DOHH2 (cell line): ENCODE results near the gene AIF1L.

Experiments used
- H3F3A ChIP-seq: fragments of 200-600 bp; sonication (generic), shearing (Covaris generic); 2 replicates; pipeline ENCODE4 v1.6.0; 2016; ENCODE audit warnings: antibody characterized with exemption, mild to moderate bottlenecking; ENCODE audit not compliant: control insufficient read depth, insufficient read depth
- H3K27ac ChIP-seq: fragments of 200-600 bp; sonication (generic); 2 replicates; pipeline ENCODE4 v1.5.1; 2014; ENCODE audit warnings: low read depth, mild to moderate bottlenecking, low read length, moderate library complexity
- H3K27me3 ChIP-seq: fragments of 200-600 bp; sonication (generic); 2 replicates; pipeline ENCODE4 v1.6.1; 2014; ENCODE audit warnings: mild to moderate bottlenecking, low read length, mixed read lengths; ENCODE audit not compliant: control insufficient read depth
- H3K36me3 ChIP-seq: fragments of 200-600 bp; sonication (generic); 2 replicates; pipeline ENCODE4 v1.6.1; 2014; ENCODE audit warnings: mild to moderate bottlenecking, low read length, moderate library complexity, mixed read lengths; ENCODE audit not compliant: control insufficient read depth
- H3K4me1 ChIP-seq: fragments of 200-600 bp; sonication (generic); 2 replicates; pipeline ENCODE4 v1.6.1; 2014; ENCODE audit warnings: mild to moderate bottlenecking, low read length, mixed read lengths; ENCODE audit not compliant: control insufficient read depth
- H3K4me2 ChIP-seq: fragments of 200-600 bp; sonication (generic); 2 replicates; pipeline ENCODE4 v1.6.0; 2014; ENCODE audit warnings: mild to moderate bottlenecking, low read length, moderate library complexity
- H3K4me3 ChIP-seq: fragments of 200-600 bp; sonication (generic); 2 replicates; pipeline ENCODE4 v1.5.1; 2014; ENCODE audit warnings: mild to moderate bottlenecking, low read length, mixed read lengths
- H3K79me2 ChIP-seq: fragments of 200-600 bp; sonication (generic); 2 replicates; pipeline ENCODE4 v1.6.1; 2014; ENCODE audit warnings: mild to moderate bottlenecking, low read length, mixed read lengths; ENCODE audit not compliant: control insufficient read depth
- H3K9me2 ChIP-seq: fragments of 200-600 bp; sonication (generic); replicated peaks from 2 replicates; pipeline ENCODE4 v1.6.1; 2014; ENCODE audit warnings: mild to moderate bottlenecking, low read length, mixed read lengths; ENCODE audit not compliant: control insufficient read depth
- H3K9me3 ChIP-seq: fragments of 200-600 bp; sonication (generic); 2 replicates; pipeline ENCODE4 v1.6.1; 2014; ENCODE audit warnings: antibody characterized with exemption, low read length, mixed read lengths; ENCODE audit not compliant: control insufficient read depth, insufficient read depth
- H4K20me1 ChIP-seq: fragments of 200-600 bp; sonication (generic); 2 replicates; pipeline ENCODE4 v1.6.0; 2014; ENCODE audit warnings: low read depth, mild to moderate bottlenecking, antibody characterized with exemption, low read length, moderate library complexity; ENCODE audit not compliant: control insufficient read depth, insufficient read depth
- CTCF ChIP-seq: fragments of 200-600 bp; sonication (generic); IDR thresholded peaks from one replicate; pipeline ENCODE4 v1.5.1; 2014; ENCODE audit warnings: antibody characterized with exemption, mild to moderate bottlenecking, low read depth, low read length; ENCODE audit not compliant: poor library complexity, severe bottlenecking
- EZH2phosphoT487 ChIP-seq: fragments of 200-600 bp; sonication (generic); IDR thresholded peaks from 2 replicates; pipeline ENCODE4 v1.6.1; 2017; ENCODE audit warnings: borderline replicate concordance, mild to moderate bottlenecking, antibody characterized with exemption, low read length, moderate library complexity, mixed read lengths

Gene AIF1L

GRCh38 chr9:131092548-131093440 lies 3.5 kb upstream of the AIF1L start:
- Histone ChIP-seq H3K9me2 (no peaks in the 10 kb centered on the region), H3K4me1 (no peaks in the 10 kb centered on the region), H3F3A (no peaks in the 10 kb centered on the region), H4K20me1 (no peaks in the 10 kb centered on the region), H3K79me2 (no peaks in the 10 kb centered on the region), H3K4me3 (no peak overlapping the region), H3K27me3 (peaks cover 23% of the 10 kb centered on the region), H3K27ac (no peak overlapping the region), H3K9me3 (no peaks in the 10 kb centered on the region), H3K4me2 (no peak overlapping the region), H3K36me3 (no peaks in the 10 kb centered on the region)
- no peak for TF ChIP-seq EZH2phosphoT487
- no peak for TF ChIP-seq CTCF

DNA sequence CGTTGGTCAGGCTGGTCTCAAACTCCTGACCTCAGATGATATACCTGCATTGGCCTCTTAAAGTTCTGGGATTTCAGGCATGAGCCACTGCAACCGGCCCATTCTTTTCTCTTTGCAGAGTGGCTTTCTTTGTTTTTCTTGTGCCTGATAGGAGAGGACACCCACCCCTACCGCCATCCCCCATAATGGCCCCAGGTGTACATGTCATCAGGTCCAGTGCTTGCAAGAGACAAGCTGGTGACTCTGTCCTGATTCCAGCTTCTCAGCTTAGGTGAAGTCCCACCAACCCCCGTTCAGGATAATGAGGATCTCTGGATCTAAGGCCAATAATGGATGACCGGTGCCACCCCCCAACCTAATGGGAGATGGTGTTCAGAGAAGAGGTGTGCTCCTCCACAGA lies 2.3 kb upstream of the AIF1L start:
- H3K36me3 ChIP-seq = no peaks in the 10 kb centered on the region
- no peak overlapping the region for H3K27ac ChIP-seq
- no peaks in the 10 kb centered on the region for H3K9me2 ChIP-seq
- H3F3A ChIP-seq = no peaks in the 10 kb centered on the region
- no peaks in the 10 kb centered on the region for H4K20me1 ChIP-seq
- no peaks in the 10 kb centered on the region for H3K79me2 ChIP-seq
- no peak overlapping the region for H3K4me2 ChIP-seq
- H3K4me3 ChIP-seq = no peak overlapping the region
- TF ChIP-seq CTCF (no peak), EZH2phosphoT487 (no peak)
- H3K4me1 ChIP-seq = no peaks in the 10 kb centered on the region
- peaks cover 30% of the 10 kb centered on the region for H3K27me3 ChIP-seq
- no peaks in the 10 kb centered on the region for H3K9me3 ChIP-seq

GRCh38 chr9:131094622-131095021 lies 1.7 kb upstream of the AIF1L start:
- no peaks in the 10 kb centered on the region for H3K36me3 ChIP-seq
- H3K4me2 ChIP-seq = no peak overlapping the region
- no peaks in the 10 kb centered on the region for H3F3A ChIP-seq
- no peaks in the 10 kb centered on the region for H4K20me1 ChIP-seq
- H3K4me3 ChIP-seq = no peak overlapping the region
- H3K27me3 ChIP-seq = peaks cover 31% of the 10 kb centered on the region
- no peaks in the 10 kb centered on the region for H3K4me1 ChIP-seq
- no peak for TF ChIP-seq CTCF
- no peak for TF ChIP-seq EZH2phosphoT487
- H3K9me2 ChIP-seq = no peaks in the 10 kb centered on the region
- no peak overlapping the region for H3K27ac ChIP-seq
- H3K79me2 ChIP-seq = no peaks in the 10 kb centered on the region
- H3K9me3 ChIP-seq = no peaks in the 10 kb centered on the region
